Neural cell (in vitro differentiated cells): ENCODE results near the gene KMT2D. TPM values are rescaled to one million over a fixed set of nuclear protein-coding genes. Genes with fewer than 3 reads are reported as not detected.

Experiments
- H2AFZ ChIP-seq: fragments of 200-600, 300-800 bp; sonication (generic), shearing (Covaris generic); 2 replicates; pipeline ENCODE4 v1.6.0; 2014; ENCODE audit warnings: low read depth, mild to moderate bottlenecking, antibody characterized with exemption, low read length, moderate library complexity
- H3F3A ChIP-seq: fragments of 200-600 bp; shearing (Covaris generic); 2 replicates; pipeline ENCODE4 v1.6.1; 2016; ENCODE audit warnings: mild to moderate bottlenecking, moderate library complexity, mixed read lengths, antibody characterized with exemption, low read length; ENCODE audit not compliant: insufficient read depth, poor library complexity, severe bottlenecking
- H3K27ac ChIP-seq: fragments of 200-600, 300-800 bp; sonication (generic), shearing (Covaris generic); 2 replicates; pipeline ENCODE4 v1.5.1; 2014; ENCODE audit warnings: mild to moderate bottlenecking, low read length, moderate library complexity
- H3K27me3 ChIP-seq: fragments of 300-800, 200-600 bp; sonication (generic), shearing (Covaris generic); 2 replicates; pipeline ENCODE4 v1.6.0; 2014; ENCODE audit warnings: mild to moderate bottlenecking, low read depth, low read length, moderate library complexity; ENCODE audit not compliant: insufficient read depth
- H3K36me3 ChIP-seq: fragments of 300-800, 200-600 bp; sonication (generic), shearing (Covaris generic); 2 replicates; pipeline ENCODE4 v1.5.1; 2014; ENCODE audit warnings: mild to moderate bottlenecking, antibody characterized with exemption, low read length, moderate library complexity; ENCODE audit not compliant: insufficient read depth
- H3K4me2 ChIP-seq: fragments of 300-800, 200-600 bp; sonication (generic), shearing (Covaris generic); 2 replicates; pipeline ENCODE4 v1.6.0; 2014; ENCODE audit warnings: mild to moderate bottlenecking, low read length
- H3K4me3 ChIP-seq: fragments of 300-800, 200-600 bp; sonication (generic), shearing (Covaris generic); 2 replicates; pipeline ENCODE4 v1.5.1; 2014; ENCODE audit warnings: mild to moderate bottlenecking, low read length, moderate library complexity
- H3K79me2 ChIP-seq: fragments of 200-600 bp; shearing (Covaris generic); replicated peaks from 2 replicates; pipeline ENCODE4 v1.6.0; 2014; ENCODE audit warnings: mild to moderate bottlenecking, low read length, moderate library complexity; ENCODE audit not compliant: insufficient read depth
- H3K9ac ChIP-seq: fragments of 300-800, 200-600 bp; sonication (generic), shearing (Covaris generic); 2 replicates; pipeline ENCODE4 v1.6.1; 2016; ENCODE audit warnings: mild to moderate bottlenecking, low read length, mixed read lengths
- H3K9me2 ChIP-seq: fragments of 200-600 bp; shearing (Covaris generic); 2 replicates; pipeline ENCODE4 v1.6.1; 2016; ENCODE audit warnings: mild to moderate bottlenecking, low read length, mixed read lengths; ENCODE audit not compliant: insufficient read depth
- H3K9me3 ChIP-seq: fragments of 200-600, 300-800 bp; sonication (generic), shearing (Covaris generic); 2 replicates; pipeline ENCODE4 v1.6.1; 2016; ENCODE audit warnings: mild to moderate bottlenecking, mixed run types, low read length, moderate library complexity, mixed read lengths
- H4K20me1 ChIP-seq: fragments of 200-600 bp; shearing (Covaris generic); 2 replicates; pipeline ENCODE4 v1.6.1; 2016; ENCODE audit warnings: mild to moderate bottlenecking, mixed run types; ENCODE audit not compliant: insufficient read depth
- CTCF ChIP-seq: fragments of 450-650 bp; IDR thresholded peaks from 2 replicates; pipeline ENCODE4 v1.5.1; 2014; ENCODE audit warnings: antibody characterized with exemption, mild to moderate bottlenecking, moderate library complexity; ENCODE audit not compliant: poor library complexity, severe bottlenecking
- EP300 ChIP-seq: fragments of 450-650 bp; conservative IDR thresholded peaks from 2 replicates; pipeline ENCODE4 v1.6.1; 2014; ENCODE audit warnings: antibody characterized with exemption, mild to moderate bottlenecking, moderate library complexity; ENCODE audit not compliant: poor library complexity, severe bottlenecking
- EZH2 ChIP-seq: fragments of 200-600, 300-800 bp; shearing (Covaris generic), sonication (generic); IDR thresholded peaks from 2 replicates; pipeline ENCODE4 v1.6.1; 2014; ENCODE audit warnings: antibody characterized with exemption, low read length, borderline replicate concordance, mild to moderate bottlenecking; ENCODE audit not compliant: insufficient read depth, poor library complexity, severe bottlenecking
- MXI1 ChIP-seq: fragments of 450-650 bp; conservative IDR thresholded peaks from 2 replicates; pipeline ENCODE4 v1.6.1; 2014; ENCODE audit warnings: antibody characterized with exemption, mild to moderate bottlenecking; ENCODE audit not compliant: poor library complexity, severe bottlenecking
- POLR2AphosphoS5 ChIP-seq: IDR thresholded peaks from 2 replicates; pipeline ENCODE4 v1.6.1; 2012
- RAD21 ChIP-seq: fragments of 450-650 bp; conservative IDR thresholded peaks from 2 replicates; pipeline ENCODE4 v1.6.1; 2014; ENCODE audit warnings: antibody characterized with exemption, mild to moderate bottlenecking, moderate library complexity
- REST ChIP-seq: IDR thresholded peaks from 2 replicates; pipeline ENCODE4 v1.6.1; 2012; ENCODE audit warnings: borderline replicate concordance
- SMC3 ChIP-seq: fragments of 450-650 bp; conservative IDR thresholded peaks from 2 replicates; pipeline ENCODE4 v1.6.1; 2014; ENCODE audit warnings: antibody characterized with exemption, mild to moderate bottlenecking, moderate library complexity; ENCODE audit not compliant: poor library complexity
- TAF1 ChIP-seq: IDR thresholded peaks from 2 replicates; pipeline ENCODE4 v1.6.1; 2012; ENCODE audit warnings: low read depth
- polyA plus RNA-seq: library from polyadenylated mRNA; depleted of rRNA; stranded (reverse); fragments of >200 nt; gene quantifications from 2 replicates; pipeline ENCODE4 v1.2.3, GENCODE V29; 2014

Gene KMT2D
- polyA plus RNA-seq, 1 donor from 2014 or later: 15.8 TPM

GRCh38 chr12:49051777-49052438 lies 8.7 kb downstream of the KMT2D start:
- H3K9ac ChIP-seq: no peak overlapping the region
- no peak overlapping the region for H3K4me2 ChIP-seq
- no peak for TF ChIP-seq POLR2AphosphoS5
- TF ChIP-seq RAD21: no peak
- no peak for TF ChIP-seq CTCF
- TF ChIP-seq EP300: no peak
- TF ChIP-seq TAF1: no peak
- no peak for TF ChIP-seq EZH2
- no peak for TF ChIP-seq REST
- no peak for TF ChIP-seq MXI1
- no peak for TF ChIP-seq SMC3
- no peaks in the 10 kb centered on the region for H3K27me3 ChIP-seq
- peaks cover 12% of the 10 kb centered on the region for H4K20me1 ChIP-seq
- no peak overlapping the region for H3K27ac ChIP-seq
- no peak overlapping the region for H3K4me3 ChIP-seq
- no peaks in the 10 kb centered on the region for H3K9me2 ChIP-seq
- no peaks in the 10 kb centered on the region for H3K36me3 ChIP-seq
- H2AFZ ChIP-seq: no peak overlapping the region
- no peaks in the 10 kb centered on the region for H3K9me3 ChIP-seq
- no peaks in the 10 kb centered on the region for H3F3A ChIP-seq
- peaks cover 26% of the 10 kb centered on the region for H3K79me2 ChIP-seq

- H3K27me3 ChIP-seq: no peaks in the 10 kb centered on the region
- no peak overlapping the region for H2AFZ ChIP-seq
- no peaks in the 10 kb centered on the region for H3K36me3 ChIP-seq
- H3K9me2 ChIP-seq: no peaks in the 10 kb centered on the region
- peaks cover 9% of the 10 kb centered on the region for H4K20me1 ChIP-seq
- no peak overlapping the region for H3K4me3 ChIP-seq
- H3F3A ChIP-seq: no peaks in the 10 kb centered on the region
- TF ChIP-seq REST (no peak), SMC3 (no peak), MXI1 (no peak), TAF1 (no peak), RAD21 (no peak), EZH2 (no peak), EP300 (no peak), CTCF (no peak), POLR2AphosphoS5 (no peak)
- peaks cover 21% of the 10 kb centered on the region for H3K79me2 ChIP-seq
- no peak overlapping the region for H3K4me2 ChIP-seq
- H3K9me3 ChIP-seq: no peaks in the 10 kb centered on the region
- no peak overlapping the region for H3K9ac ChIP-seq
- no peak overlapping the region for H3K27ac ChIP-seq
Observed at GRCh38 chr12:49051373-49051764, 9.2 kb downstream of the KMT2D start.
